ENCODE results near the gene RAB3IL1.
"Not testable (repeated sequence)": the region's sequence is repeated elsewhere in the genome, so short reads cannot be mapped to it uniquely, and the experiment has no call there.

The RAB3IL1 gene

GRCh38 chr11:61954106-61954850 lies 36.9 kb upstream of the RAB3IL1 start:
- FAIRE-seq (no peak), DNase-seq (ENCODE audit: insufficient read length, low spot score) (no peak)

GRCh38 chr11:61953632-61954031 lies 36.3 kb upstream of the RAB3IL1 start:
- FAIRE-seq; DNase-seq (ENCODE audit: insufficient read length, low spot score): not testable (repeated sequence)

- DNase-seq (ENCODE audit: insufficient read length, low spot score): no peak
- no peak for FAIRE-seq
Observed at GRCh38 chr11:61952882-61953281, 35.5 kb upstream of the RAB3IL1 start.

GRCh38 chr11:61951484-61952135 lies 34.2 kb upstream of the RAB3IL1 start:
- DNase-seq (ENCODE audit: insufficient read length, low spot score) (no peak), FAIRE-seq (no peak)

GRCh38 chr11:61950035-61950547 lies 32.7 kb upstream of the RAB3IL1 start, which contains the start of gene BEST1:
BEST1 (plus strand) TSS chr11:61950351; CDS start chr11:61951807, 1,456 bp downstream.
- no peak for FAIRE-seq
- DNase-seq (ENCODE audit: insufficient read length, low spot score): no peak

- FAIRE-seq (no peak), DNase-seq (ENCODE audit: insufficient read length, low spot score) (no peak)
Observed at GRCh38 chr11:61949169-61950034, 32.0 kb upstream of the RAB3IL1 start.

- FAIRE-seq (no peak), DNase-seq (ENCODE audit: insufficient read length, low spot score) (no peak)
Observed at GRCh38 chr11:61948505-61948904, 31.1 kb upstream of the RAB3IL1 start.

- FAIRE-seq (peak; percentile 77), DNase-seq (ENCODE audit: insufficient read length, low spot score) (peak; percentile 76)
Observed at GRCh38 chr11:61947486-61948210, 30.3 kb upstream of the RAB3IL1 start.

GRCh38 chr11:61946894-61947293 lies 29.5 kb upstream of the RAB3IL1 start:
- no peak for FAIRE-seq
- DNase-seq (ENCODE audit: insufficient read length, low spot score): no peak

- DNase-seq (ENCODE audit: insufficient read length, low spot score): no peak
- no peak for FAIRE-seq
Observed at GRCh38 chr11:61945191-61945590, 27.8 kb upstream of the RAB3IL1 start.

GRCh38 chr11:61940466-61940865 lies 23.1 kb upstream of the RAB3IL1 start:
- FAIRE-seq: no peak
- DNase-seq (ENCODE audit: insufficient read length, low spot score): no peak

- DNase-seq (ENCODE audit: insufficient read length, low spot score): no peak
- no peak for FAIRE-seq
Observed at GRCh38 chr11:61935861-61936260, 18.5 kb upstream of the RAB3IL1 start.

GRCh38 chr11:61930933-61931332 lies 13.6 kb upstream of the RAB3IL1 start:
- no peak for DNase-seq (ENCODE audit: insufficient read length, low spot score)
- FAIRE-seq: no peak

GRCh38 chr11:61928606-61929005 lies 11.2 kb upstream of the RAB3IL1 start:
- FAIRE-seq (no peak), DNase-seq (ENCODE audit: insufficient read length, low spot score) (no peak)

- DNase-seq (ENCODE audit: insufficient read length, low spot score): no peak
Observed at GRCh38 chr11:61927501-61927900, 10.1 kb upstream of the RAB3IL1 start.

GRCh38 chr11:61926235-61926634 lies 8.9 kb upstream of the RAB3IL1 start:
- no peak for FAIRE-seq
- no peak for DNase-seq (ENCODE audit: insufficient read length, low spot score)

More at GRCh38 chr11:61927501-61927900, 10.1 kb upstream of the RAB3IL1 start:
- FAIRE-seq: no peak

GRCh38 chr11:61925736-61926135 lies 8.4 kb upstream of the RAB3IL1 start:
- FAIRE-seq (no peak), DNase-seq (ENCODE audit: insufficient read length, low spot score) (no peak)

- FAIRE-seq (no peak), DNase-seq (ENCODE audit: insufficient read length, low spot score) (no peak)
Observed at GRCh38 chr11:61924064-61924455, 6.7 kb upstream of the RAB3IL1 start.

- DNase-seq (ENCODE audit: insufficient read length, low spot score): no peak
- no peak for FAIRE-seq
Observed at GRCh38 chr11:61923166-61924063, 6.0 kb upstream of the RAB3IL1 start.
